GM18505 (cell line): ENCODE data around the gene CCDC40.

Experiments used
- ATAC-seq: cut with Tn5 transposase; IDR thresholded peaks from one replicate; pipeline ENCODE4 v1.9.1; 2021; ENCODE audit not compliant: unreplicated experiment
- POLR2A ChIP-seq: IDR thresholded peaks from 4 replicates; pipeline ENCODE4 v1.6.1; 2011; ENCODE audit warnings: borderline replicate concordance; ENCODE audit not compliant: insufficient read depth, insufficient read length; ENCODE audit errors: extremely low read depth

Gene CCDC40

DNA sequence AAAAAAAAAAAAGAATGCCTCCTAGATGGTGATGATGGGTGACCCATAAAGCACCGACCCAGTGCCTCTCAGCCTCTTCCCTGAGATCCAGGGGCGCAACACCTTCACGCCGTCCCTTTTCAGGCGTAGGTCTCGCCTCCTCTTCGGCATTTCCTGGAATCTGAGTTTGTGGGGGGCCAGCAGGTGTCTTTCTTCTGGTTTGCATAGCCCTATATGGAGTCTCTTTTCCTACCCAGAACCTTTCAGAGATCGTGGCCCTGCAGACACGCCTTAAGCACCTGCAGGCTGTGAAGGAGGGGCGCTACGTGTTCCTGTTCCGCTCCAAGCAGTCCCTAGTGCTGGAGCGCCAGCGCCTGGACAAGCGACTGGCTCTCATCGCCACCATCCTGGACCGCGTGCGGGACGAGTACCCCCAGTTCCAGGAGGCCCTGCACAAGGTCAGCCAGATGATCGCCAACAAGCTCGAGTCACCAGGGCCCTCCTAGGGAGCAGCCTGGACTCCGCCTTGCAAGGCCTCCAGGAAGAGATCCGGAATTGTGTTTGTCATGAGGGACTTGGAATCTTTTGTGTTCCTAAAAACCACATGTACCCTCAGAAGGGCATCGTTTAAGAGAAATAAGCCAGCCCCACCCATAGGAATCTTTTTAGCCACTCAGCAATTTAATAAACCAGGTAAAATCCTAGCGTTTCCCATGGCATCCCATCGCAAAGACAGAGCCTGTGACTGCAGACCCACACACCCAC is 63.0 kb downstream of the CCDC40 start:
- no peak for TF ChIP-seq POLR2A
- ATAC-seq: no peak

- ATAC-seq: no peak
- TF ChIP-seq POLR2A: no peak
Observed at GRCh38 chr17:80100035-80100323, 63.5 kb downstream of the CCDC40 start.

GRCh38 chr17:80101011-80101945 is 64.8 kb downstream of the CCDC40 start, which contains the start of gene GAA:
GAA (plus strand) TSS chr17:80101581; CDS start chr17:80104587, 3,006 bp downstream.
- ATAC-seq: peak; percentile 63
- peak; percentile 78 for TF ChIP-seq POLR2A

DNA sequence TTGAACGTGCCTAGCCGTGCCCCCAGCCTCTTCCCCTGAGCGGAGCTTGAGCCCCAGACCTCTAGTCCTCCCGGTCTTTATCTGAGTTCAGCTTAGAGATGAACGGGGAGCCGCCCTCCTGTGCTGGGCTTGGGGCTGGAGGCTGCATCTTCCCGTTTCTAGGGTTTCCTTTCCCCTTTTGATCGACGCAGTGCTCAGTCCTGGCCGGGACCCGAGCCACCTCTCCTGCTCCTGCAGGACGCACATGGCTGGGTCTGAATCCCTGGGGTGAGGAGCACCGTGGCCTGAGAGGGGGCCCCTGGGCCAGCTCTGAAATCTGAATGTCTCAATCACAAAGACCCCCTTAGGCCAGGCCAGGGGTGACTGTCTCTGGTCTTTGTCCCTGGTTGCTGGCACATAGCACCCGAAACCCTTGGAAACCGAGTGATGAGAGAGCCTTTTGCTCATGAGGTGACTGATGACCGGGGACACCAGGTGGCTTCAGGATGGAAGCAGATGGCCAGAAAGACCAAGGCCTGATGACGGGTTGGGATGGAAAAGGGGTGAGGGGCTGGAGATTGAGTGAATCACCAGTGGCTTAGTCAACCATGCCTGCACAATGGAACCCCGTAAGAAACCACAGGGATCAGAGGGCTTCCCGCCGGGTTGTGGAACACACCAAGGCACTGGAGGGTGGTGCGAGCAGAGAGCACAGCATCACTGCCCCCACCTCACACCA is 65.7 kb downstream of the CCDC40 start:
- no peak for TF ChIP-seq POLR2A
- ATAC-seq: no peak

DNA sequence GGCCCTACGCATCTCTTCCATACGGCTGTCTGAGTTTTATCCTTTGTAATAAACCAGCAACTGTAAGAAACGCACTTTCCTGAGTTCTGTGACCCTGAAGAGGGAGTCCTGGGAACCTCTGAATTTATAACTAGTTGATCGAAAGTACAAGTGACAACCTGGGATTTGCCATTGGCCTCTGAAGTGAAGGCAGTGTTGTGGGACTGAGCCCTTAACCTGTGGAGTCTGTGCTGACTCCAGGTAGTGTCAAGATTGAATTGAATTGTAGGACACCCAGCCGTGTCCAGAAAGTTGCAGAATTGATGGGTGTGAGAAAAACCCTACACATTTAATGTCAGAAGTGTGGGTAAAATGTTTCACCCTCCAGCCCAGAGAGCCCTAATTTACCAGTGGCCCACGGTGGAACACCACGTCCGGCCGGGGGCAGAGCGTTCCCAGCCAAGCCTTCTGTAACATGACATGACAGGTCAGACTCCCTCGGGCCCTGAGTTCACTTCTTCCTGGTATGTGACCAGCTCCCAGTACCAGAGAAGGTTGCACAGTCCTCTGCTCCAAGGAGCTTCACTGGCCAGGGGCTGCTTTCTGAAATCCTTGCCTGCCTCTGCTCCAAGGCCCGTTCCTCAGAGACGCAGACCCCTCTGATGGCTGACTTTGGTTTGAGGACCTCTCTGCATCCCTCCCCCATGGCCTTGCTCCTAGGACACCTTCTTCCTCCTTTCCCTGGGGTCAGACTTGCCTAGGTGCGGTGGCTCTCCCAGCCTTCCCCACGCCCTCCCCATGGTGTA is 66.4 kb downstream of the CCDC40 start:
- ATAC-seq: no peak
- no peak for TF ChIP-seq POLR2A

GRCh38 chr17:80103449-80104085 is 67.1 kb downstream of the CCDC40 start:
- ATAC-seq: no peak
- no peak for TF ChIP-seq POLR2A

GRCh38 chr17:80104321-80104955 is 68.0 kb downstream of the CCDC40 start:
- ATAC-seq: no peak
- TF ChIP-seq POLR2A: no peak

DNA sequence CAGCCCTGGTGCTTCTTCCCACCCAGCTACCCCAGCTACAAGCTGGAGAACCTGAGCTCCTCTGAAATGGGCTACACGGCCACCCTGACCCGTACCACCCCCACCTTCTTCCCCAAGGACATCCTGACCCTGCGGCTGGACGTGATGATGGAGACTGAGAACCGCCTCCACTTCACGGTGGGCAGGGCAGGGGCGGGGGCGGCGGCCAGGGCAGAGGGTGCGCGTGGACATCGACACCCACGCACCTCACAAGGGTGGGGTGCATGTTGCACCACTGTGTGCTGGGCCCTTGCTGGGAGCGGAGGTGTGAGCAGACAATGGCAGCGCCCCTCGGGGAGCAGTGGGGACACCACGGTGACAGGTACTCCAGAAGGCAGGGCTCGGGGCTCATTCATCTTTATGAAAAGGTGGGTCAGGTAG is 68.5 kb downstream of the CCDC40 start:
- ATAC-seq: no peak
- no peak for TF ChIP-seq POLR2A

- no peak for ATAC-seq
- no peak for TF ChIP-seq POLR2A
Observed at GRCh38 chr17:80105762-80106161, 69.3 kb downstream of the CCDC40 start.

DNA sequence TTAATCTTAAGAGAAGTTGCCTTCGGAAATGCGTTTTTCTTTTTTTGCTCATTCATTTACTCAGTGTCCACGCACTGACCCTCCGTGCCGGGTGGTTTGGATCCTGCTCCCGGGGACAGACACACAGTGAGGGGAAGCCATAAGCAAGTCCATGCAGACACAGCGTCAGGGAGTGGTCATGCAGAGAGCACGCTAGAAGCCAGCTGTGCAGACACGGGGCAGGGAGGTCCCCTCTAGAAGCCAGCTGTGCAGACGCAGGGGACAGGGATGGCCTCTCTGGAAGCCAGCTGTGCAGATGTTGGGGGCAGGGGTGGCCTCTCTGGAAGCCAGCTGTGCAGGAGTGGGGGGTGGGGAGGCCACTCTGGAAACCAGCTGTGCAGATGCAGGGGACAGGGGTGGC is 69.7 kb downstream of the CCDC40 start:
- no peak for TF ChIP-seq POLR2A
- no peak for ATAC-seq

DNA sequence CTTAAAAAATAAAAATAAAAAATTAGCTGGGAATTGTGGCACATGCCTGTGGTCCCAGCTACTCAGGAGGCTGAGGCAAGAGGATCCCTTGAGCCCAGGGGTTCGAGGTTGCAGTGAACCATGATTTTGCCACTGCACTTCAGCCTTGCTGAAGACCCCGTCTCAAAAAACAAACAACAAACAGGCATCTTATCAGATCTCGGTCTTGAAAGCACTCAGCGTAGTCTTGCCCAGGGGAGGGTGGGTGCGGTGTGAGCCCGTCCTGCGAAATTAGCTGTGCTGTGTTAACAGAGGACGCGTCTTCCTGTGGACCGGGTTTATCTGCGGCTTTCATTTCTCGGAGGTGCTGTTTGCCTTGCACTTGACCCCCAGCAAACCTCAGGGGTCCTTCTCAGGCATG is 70.3 kb downstream of the CCDC40 start:
- no peak for ATAC-seq

More for the DNA sequence above, 70.3 kb downstream of the CCDC40 start:
- no peak for TF ChIP-seq POLR2A
